MG63 (cell line): ENCODE data around the gene NOX3. TPM values are rescaled to one million over a fixed set of nuclear protein-coding genes. Genes with fewer than 3 reads are reported as not detected.

Experiments used
- DNase-seq: peaks from one replicate; pipeline ENCODE4 v3.0.0-alpha.2; 2020
- H3K27me3 ChIP-seq: fragments of 250-450 bp; sonication (Bioruptor Pico); 2 replicates; pipeline ENCODE4 v1.5.1; 2020; ENCODE audit warnings: mild to moderate bottlenecking, moderate library complexity
- H3K36me3 ChIP-seq: fragments of 250-450 bp; sonication (Bioruptor Pico); 2 replicates; pipeline ENCODE4 v1.5.1; 2020; ENCODE audit warnings: mild to moderate bottlenecking, moderate library complexity
- H3K4me3 ChIP-seq: fragments of 250-450 bp; sonication (Bioruptor Pico); 2 replicates; pipeline ENCODE4 v1.5.1; 2020; ENCODE audit warnings: mild to moderate bottlenecking, moderate library complexity
- H3K9me3 ChIP-seq: fragments of 250-450 bp; sonication (Bioruptor Pico); 2 replicates; pipeline ENCODE4 v1.5.1; 2020; ENCODE audit warnings: mild to moderate bottlenecking, moderate library complexity
- total RNA-seq: library from RNA; depleted of rRNA; stranded (reverse); fragments of >200 nt; shearing (Covaris generic); gene quantifications from 2 replicates; pipeline ENCODE4 v1.2.3, GENCODE V29; 2014; ENCODE audit warnings: low replicate concordance

The NOX3 gene
- total RNA-seq, 1 experiment from 2014 or later, result not detected

- H3K4me3 ChIP-seq, result no peak overlapping the region
- DNase-seq, result no peak
- no peaks in the 10 kb centered on the region for H3K36me3 ChIP-seq
- H3K27me3 ChIP-seq, result no peaks in the 10 kb centered on the region
- H3K9me3 ChIP-seq, result no peaks in the 10 kb centered on the region
Observed at GRCh38 chr6:155444952-155445903, 10.4 kb downstream of the NOX3 start.

- Histone ChIP-seq H3K9me3 (no peaks in the 10 kb centered on the region), H3K4me3 (no peak overlapping the region), H3K36me3 (no peaks in the 10 kb centered on the region), H3K27me3 (no peaks in the 10 kb centered on the region)
- DNase-seq, result no peak
Observed at GRCh38 chr6:155444120-155444917, 11.3 kb downstream of the NOX3 start.

DNA sequence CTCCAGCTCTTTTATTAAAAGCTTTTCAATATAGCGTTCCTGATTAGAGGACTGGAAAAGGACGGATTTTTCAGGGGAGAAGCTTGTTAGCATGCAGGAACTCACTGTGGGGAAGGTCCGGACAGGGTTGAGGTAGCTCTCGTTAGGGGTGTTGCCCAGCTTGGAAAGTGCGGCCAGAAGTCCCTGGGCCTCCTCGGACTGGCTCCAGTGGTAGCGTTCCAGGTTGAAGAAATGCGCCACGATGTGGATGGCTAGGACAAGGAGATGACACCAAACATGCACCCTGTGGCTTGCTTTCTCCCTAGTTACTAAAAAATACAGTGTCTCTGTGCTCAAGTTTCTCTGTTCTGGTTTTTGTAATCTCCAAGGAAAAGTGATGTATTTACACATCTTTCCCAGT is 12.5 kb downstream of the NOX3 start:
- no peaks in the 10 kb centered on the region for H3K36me3 ChIP-seq
- no peaks in the 10 kb centered on the region for H3K27me3 ChIP-seq
- no peak overlapping the region for H3K4me3 ChIP-seq
- no peak for DNase-seq
- no peaks in the 10 kb centered on the region for H3K9me3 ChIP-seq

DNA sequence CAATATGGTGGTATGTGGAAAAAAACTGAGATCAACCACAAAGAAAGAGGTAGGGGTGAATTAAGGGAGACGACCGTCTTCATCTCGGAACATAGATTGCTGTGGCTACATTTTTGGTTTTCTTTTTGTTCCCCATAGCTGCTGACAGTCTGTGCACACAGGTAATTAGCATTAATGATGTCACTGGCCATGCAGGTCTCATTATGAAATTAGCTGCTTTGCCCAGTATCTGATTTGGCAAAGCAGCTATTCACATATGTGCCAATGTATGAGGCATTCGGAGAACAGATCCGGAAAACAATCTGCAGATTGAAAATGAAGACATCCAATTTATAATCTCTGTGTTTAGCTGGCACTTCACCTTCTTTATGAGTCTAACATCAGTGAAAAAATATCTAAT is 13.1 kb downstream of the NOX3 start:
- H3K9me3 ChIP-seq, result no peaks in the 10 kb centered on the region
- DNase-seq, result no peak
- no peaks in the 10 kb centered on the region for H3K27me3 ChIP-seq

GRCh38 chr6:155441112-155441465 is 14.6 kb downstream of the NOX3 start:
- no peaks in the 10 kb centered on the region for H3K36me3 ChIP-seq
- H3K4me3 ChIP-seq, result no peak overlapping the region
- no peak for DNase-seq
- H3K9me3 ChIP-seq, result no peaks in the 10 kb centered on the region
- no peaks in the 10 kb centered on the region for H3K27me3 ChIP-seq

More for the DNA sequence above, 13.1 kb downstream of the NOX3 start:
- no peak overlapping the region for H3K4me3 ChIP-seq
- H3K36me3 ChIP-seq, result no peaks in the 10 kb centered on the region

DNA sequence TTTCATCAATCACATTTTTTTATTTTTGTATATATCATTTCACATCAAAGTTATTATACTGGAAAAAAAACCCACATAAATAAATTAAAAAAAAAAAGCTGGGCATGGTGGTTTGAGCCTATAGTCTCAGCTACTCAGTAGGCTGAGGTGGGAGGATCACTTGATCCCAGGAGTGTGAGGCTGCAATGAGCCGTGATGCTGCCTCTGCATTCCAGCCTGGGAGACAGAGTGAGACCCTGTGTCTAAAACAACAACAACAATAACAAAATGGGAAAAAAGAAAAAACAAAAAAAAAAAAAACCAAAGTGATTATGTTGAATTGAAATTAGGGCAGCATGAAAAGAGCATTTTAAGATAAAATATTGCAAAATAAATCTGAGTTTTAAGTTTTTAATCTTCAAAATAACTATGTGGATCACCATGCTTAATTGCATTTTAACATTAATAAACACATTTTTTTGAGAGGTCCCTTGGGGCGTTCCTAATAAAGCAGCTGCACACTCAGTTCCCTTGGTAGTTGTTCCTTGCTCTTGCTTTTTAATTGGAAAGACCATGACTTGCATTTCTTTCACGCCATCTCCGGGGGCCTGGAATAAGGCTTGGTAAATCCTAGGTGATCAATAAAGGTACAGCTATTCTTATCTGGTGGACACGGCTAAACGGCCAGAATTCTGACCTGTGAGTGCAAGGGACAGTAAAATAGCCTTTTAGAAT is 15.1 kb downstream of the NOX3 start:
- no peaks in the 10 kb centered on the region for H3K36me3 ChIP-seq
- no peak overlapping the region for H3K4me3 ChIP-seq
- no peaks in the 10 kb centered on the region for H3K9me3 ChIP-seq
- H3K27me3 ChIP-seq, result no peaks in the 10 kb centered on the region
- no peak for DNase-seq

GRCh38 chr6:155439376-155439775 is 16.3 kb downstream of the NOX3 start:
- no peak for DNase-seq
- Histone ChIP-seq H3K36me3 (no peaks in the 10 kb centered on the region), H3K4me3 (no peak overlapping the region), H3K27me3 (no peaks in the 10 kb centered on the region), H3K9me3 (no peaks in the 10 kb centered on the region)

DNA sequence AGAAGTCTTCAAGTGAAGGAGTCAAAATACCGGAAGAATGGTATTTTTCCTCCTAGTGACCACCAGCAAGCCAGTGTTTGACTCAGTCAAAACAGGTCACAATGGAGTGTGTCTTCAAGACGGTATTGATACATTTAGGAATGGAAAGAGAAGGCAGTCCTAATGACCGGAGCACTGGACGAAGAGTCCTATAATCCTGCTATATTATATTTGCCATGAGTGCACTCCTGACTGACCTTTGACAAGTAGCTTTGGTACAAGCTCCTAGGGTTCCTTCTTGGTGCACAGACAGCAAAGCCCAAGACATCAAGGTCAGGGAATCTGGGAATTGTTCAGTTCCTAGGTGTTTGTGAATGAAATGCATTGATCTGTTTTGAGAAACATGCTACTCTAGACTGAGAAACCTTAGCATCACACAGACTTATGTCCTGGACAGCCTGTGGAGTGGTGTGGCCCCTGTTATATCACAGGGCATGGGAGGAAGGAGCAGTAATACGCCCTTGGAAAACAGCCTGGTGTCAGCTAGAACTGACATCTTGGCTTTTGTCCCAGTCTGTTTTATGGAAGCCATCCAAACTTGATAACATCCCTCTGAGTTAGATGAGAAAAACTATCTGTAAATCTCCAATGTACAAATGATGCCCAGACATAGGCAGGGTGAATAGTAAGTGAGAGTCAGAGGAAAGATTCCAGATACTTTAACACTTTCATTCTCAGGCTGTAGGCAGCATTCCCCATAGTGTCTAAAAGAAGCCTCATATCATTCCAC is 18.5 kb downstream of the NOX3 start:
- H3K27me3 ChIP-seq, result no peaks in the 10 kb centered on the region
- no peaks in the 10 kb centered on the region for H3K36me3 ChIP-seq
- no peak overlapping the region for H3K4me3 ChIP-seq
- H3K9me3 ChIP-seq, result no peaks in the 10 kb centered on the region
- no peak for DNase-seq

GRCh38 chr6:155434829-155435423 is 20.7 kb downstream of the NOX3 start:
- H3K9me3 ChIP-seq, result no peaks in the 10 kb centered on the region
- H3K4me3 ChIP-seq, result no peak overlapping the region
- no peak for DNase-seq
- H3K27me3 ChIP-seq, result no peaks in the 10 kb centered on the region
- H3K36me3 ChIP-seq, result no peaks in the 10 kb centered on the region

DNA sequence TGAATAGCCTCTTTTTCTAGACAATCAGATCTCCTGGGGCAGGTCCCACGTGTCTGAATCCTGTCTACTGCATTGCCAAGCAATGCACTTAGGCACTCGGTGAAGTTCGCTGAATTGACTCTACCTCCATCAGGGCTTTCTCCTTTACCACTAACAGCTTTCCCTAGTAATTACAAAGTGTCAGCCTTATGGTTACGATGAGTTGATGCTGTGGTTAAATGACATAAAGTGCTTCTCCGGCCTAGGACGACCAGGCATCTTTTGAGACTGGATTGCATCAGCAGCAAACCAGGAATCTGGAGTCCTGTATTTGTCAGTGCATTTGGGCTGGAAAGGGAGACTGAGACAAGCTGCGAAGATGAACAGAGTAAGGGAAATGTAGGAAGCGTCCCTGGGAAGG is 21.5 kb downstream of the NOX3 start:
- no peaks in the 10 kb centered on the region for H3K9me3 ChIP-seq
- no peak for DNase-seq
- no peaks in the 10 kb centered on the region for H3K27me3 ChIP-seq
- no peaks in the 10 kb centered on the region for H3K36me3 ChIP-seq
- H3K4me3 ChIP-seq, result no peak overlapping the region

GRCh38 chr6:155432293-155432692 is 23.3 kb downstream of the NOX3 start:
- H3K27me3 ChIP-seq, result no peaks in the 10 kb centered on the region
- no peak for DNase-seq
- H3K4me3 ChIP-seq, result no peak overlapping the region
- H3K9me3 ChIP-seq, result no peaks in the 10 kb centered on the region
- H3K36me3 ChIP-seq, result no peaks in the 10 kb centered on the region

GRCh38 chr6:155429321-155429893 is 26.2 kb downstream of the NOX3 start:
- no peak for DNase-seq
- H3K9me3 ChIP-seq, result no peaks in the 10 kb centered on the region
- no peaks in the 10 kb centered on the region for H3K36me3 ChIP-seq
- no peaks in the 10 kb centered on the region for H3K27me3 ChIP-seq
- no peak overlapping the region for H3K4me3 ChIP-seq

DNA sequence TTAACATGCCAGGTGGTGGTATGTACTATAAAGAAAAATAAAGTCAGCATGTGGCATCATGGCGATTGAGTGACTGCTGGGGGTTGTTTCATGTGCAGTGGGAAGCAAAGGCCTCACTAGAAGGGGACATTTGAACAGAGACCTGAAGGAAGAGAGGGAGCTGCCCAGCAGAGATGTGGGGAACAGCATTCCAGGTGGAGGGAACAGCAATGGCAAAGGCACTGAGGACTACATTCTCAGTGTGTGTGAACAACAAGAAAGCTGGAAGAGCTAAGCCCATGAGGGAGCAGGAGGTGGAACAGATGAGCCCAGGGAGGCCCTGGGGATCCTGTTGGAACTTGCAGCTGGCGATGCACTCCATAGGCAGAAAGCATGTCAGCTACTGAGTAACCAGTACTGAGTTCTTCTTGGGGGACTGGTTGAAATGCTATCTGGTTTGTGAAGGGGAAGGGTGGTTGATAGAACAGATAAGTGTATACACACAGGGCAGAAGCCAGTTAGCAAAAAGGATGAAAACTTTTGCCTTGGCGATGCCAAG is 29.2 kb downstream of the NOX3 start:
- Histone ChIP-seq H3K4me3 (no peak overlapping the region), H3K36me3 (no peaks in the 10 kb centered on the region), H3K9me3 (no peaks in the 10 kb centered on the region), H3K27me3 (no peaks in the 10 kb centered on the region)
- DNase-seq, result no peak

DNA sequence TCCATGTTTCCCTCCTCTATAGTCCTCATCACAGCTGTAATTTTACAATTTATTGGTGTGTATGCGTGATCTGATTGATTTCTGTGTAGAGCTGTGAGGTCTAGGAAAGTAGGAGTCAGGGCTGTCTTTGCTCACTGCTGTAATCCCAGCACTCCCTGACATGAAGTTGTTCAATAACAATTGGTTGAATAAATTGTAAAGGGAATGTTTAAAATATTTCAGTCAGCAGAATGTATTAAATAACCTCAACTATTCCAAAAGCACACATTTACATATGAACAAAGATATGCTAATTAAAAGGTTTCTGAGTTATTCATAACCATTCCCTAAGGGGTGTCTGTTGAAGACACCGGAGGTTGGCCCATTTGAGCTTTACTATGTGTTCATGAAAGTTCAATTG is 31.5 kb downstream of the NOX3 start:
- H3K27me3 ChIP-seq, result no peaks in the 10 kb centered on the region
- H3K36me3 ChIP-seq, result no peaks in the 10 kb centered on the region
- DNase-seq, result no peak
- H3K9me3 ChIP-seq, result no peaks in the 10 kb centered on the region
- no peak overlapping the region for H3K4me3 ChIP-seq

DNA sequence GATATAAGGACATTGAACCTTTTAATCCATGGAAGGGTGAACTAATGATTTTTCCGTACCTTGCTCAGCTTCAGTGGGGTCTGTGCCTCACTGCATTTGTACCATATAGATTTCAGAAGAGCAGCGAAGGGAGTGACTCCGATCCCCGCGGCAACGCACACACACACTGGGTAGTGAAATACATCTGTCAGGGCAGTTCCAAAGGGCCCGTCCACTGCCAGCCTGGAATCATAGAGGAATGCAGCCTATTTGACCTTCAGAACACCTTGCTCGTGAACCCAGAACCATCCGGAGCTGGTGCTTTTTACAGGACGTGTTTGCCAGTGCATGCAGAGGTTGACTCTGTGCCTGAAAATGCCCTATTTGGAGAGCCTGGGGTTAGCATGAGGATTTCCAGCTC is 33.0 kb downstream of the NOX3 start:
- H3K27me3 ChIP-seq, result no peaks in the 10 kb centered on the region
- H3K4me3 ChIP-seq, result no peak overlapping the region
- no peak for DNase-seq
- H3K9me3 ChIP-seq, result no peaks in the 10 kb centered on the region
- no peaks in the 10 kb centered on the region for H3K36me3 ChIP-seq

DNA sequence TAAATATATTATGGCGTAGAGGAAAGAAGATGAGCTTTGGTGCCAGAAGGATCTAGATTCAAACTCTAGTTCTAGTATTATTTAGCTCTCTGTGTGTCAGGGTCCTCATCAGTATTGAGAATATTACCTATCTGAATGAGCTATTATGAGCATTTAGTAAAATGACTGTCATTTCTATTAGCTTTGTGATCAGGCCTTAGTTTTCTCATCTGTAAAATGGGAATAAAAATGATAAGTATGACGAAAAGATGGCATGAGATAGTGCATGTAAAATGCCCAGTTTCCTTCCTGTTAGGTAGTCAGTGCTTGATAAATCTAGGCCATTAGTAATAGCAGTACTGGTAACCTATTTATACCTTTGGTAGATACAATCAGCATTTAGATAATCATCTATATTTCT is 35.1 kb downstream of the NOX3 start:
- Histone ChIP-seq H3K9me3 (no peaks in the 10 kb centered on the region), H3K4me3 (no peak overlapping the region), H3K27me3 (no peaks in the 10 kb centered on the region), H3K36me3 (no peaks in the 10 kb centered on the region)
- no peak for DNase-seq
